Testis (tissue), 3 donors: ENCODE data around the gene PRIMPOL. TPM values are rescaled to one million over a fixed set of nuclear protein-coding genes. Genes with fewer than 3 reads are reported as not detected.
"Not testable (repeated sequence)": the region's sequence is repeated elsewhere in the genome, so short reads cannot be mapped to it uniquely, and the experiment has no call there.

Experiments used
- DNase-seq: peaks from one replicate; pipeline ENCODE4 v3.0.0-alpha.2; 2019
- H3K27ac ChIP-seq, 2 donors: fragments of 200-600 bp; sonication (generic); one replicate each; pipeline ENCODE4 v1.5.1; 2019
- H3K27me3 ChIP-seq: fragments of 200-600 bp; sonication (generic); one replicate; pipeline ENCODE4 v1.5.1; 2019
- H3K36me3 ChIP-seq: fragments of 200-600 bp; sonication (generic); one replicate; pipeline ENCODE4 v1.5.1; 2017; ENCODE audit warnings: low read depth; ENCODE audit errors: missing control alignments
- H3K4me1 ChIP-seq: fragments of 200-600 bp; sonication (generic); one replicate; pipeline ENCODE4 v1.5.1; 2019
- H3K4me3 ChIP-seq, 2 donors: fragments of 200-600 bp; sonication (generic); one replicate each; pipeline ENCODE4 v1.5.1; 2017 to 2019
- H3K9me3 ChIP-seq: fragments of 200-600 bp; sonication (generic); one replicate; pipeline ENCODE4 v1.5.1; 2017
- POLR2A ChIP-seq: fragments of 450-650 bp; IDR thresholded peaks from one replicate; pipeline ENCODE4 v1.6.1; 2017; ENCODE audit warnings: antibody characterized with exemption, mild to moderate bottlenecking, moderate library complexity
- WGBS, 2 donors: methylation state at CpG; one replicate each; pipeline ENCODE4 v1.1.5; 2018; 5-methylcytosine and 5-hydroxymethylcytosine counted together
- intact Hi-C: fragments of 100-400 bp; cut with DNase I; formaldehyde crosslinking; loops from one replicate; pipeline ENCODE4 v1.15.1; 2023; ENCODE audit warnings: low total_unique reads
- polyA plus RNA-seq: library from polyadenylated mRNA; stranded (reverse); fragments of 350-450 nt; fragmentation: Illumina TruSeq; extraction: RNeasy Lipid Tissue Mini Kit (QIAGEN cat#74804); gene quantifications from one replicate; pipeline ENCODE4 v1.2.3, GENCODE V29; 2014; ENCODE audit warnings: low read depth, low replicate concordance; ENCODE audit not compliant: insufficient read depth
- total RNA-seq, 2 donors: library from RNA; depleted of rRNA; stranded (reverse); fragments of >200 nt; gene quantifications; one replicate each; pipeline ENCODE4 v1.2.3, GENCODE V29; 2016
- TF ChIP-seq, protein P1 (sequence below), 3 experiments: fragments of 450-650 bp in 2 of 3; fragments of 200-600 bp in 1 of 3; sonication (generic) in 1 of 3; IDR thresholded peaks; one replicate each; pipeline ENCODE4 v1.5.1; 2016 to 2019; ENCODE audit warnings: antibody characterized with exemption in 3 of 3, mild to moderate bottlenecking in 2 of 3, moderate library complexity in 1 of 3

The PRIMPOL gene
- total and polyA plus RNA-seq, 3 donors from 2014 or later: 16.3 to 18.8 (median 17.6) TPM

GRCh38 chr4:184734758-184735157, 85.2 kb downstream of the PRIMPOL start:
- TF ChIP-seq, protein P1, sequence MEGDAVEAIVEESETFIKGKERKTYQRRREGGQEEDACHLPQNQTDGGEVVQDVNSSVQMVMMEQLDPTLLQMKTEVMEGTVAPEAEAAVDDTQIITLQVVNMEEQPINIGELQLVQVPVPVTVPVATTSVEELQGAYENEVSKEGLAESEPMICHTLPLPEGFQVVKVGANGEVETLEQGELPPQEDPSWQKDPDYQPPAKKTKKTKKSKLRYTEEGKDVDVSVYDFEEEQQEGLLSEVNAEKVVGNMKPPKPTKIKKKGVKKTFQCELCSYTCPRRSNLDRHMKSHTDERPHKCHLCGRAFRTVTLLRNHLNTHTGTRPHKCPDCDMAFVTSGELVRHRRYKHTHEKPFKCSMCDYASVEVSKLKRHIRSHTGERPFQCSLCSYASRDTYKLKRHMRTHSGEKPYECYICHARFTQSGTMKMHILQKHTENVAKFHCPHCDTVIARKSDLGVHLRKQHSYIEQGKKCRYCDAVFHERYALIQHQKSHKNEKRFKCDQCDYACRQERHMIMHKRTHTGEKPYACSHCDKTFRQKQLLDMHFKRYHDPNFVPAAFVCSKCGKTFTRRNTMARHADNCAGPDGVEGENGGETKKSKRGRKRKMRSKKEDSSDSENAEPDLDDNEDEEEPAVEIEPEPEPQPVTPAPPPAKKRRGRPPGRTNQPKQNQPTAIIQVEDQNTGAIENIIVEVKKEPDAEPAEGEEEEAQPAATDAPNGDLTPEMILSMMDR (IDR thresholded peaks at IDR 0.05): no peak
- no peak for TF ChIP-seq POLR2A
- Histone ChIP-seq H3K27me3 (no peaks in the 10 kb centered on the region), H3K4me1 (no peaks in the 10 kb centered on the region), H3K36me3 (no peaks in the 10 kb centered on the region), H3K27ac (no peak overlapping the region), H3K9me3 (no peaks in the 10 kb centered on the region), H3K4me3 (peak overlapping the region; percentile 62 to 82)
- DNase-seq: no peak
- 39 to 47% methylated on average over 6 of the region's 6 CpGs for WGBS, 2 donors
- intact Hi-C loops: no loop called here

GRCh38 chr4:184739575-184739974, 90.0 kb downstream of the PRIMPOL start:
- DNase-seq, H3K27me3 ChIP-seq, H3K36me3 ChIP-seq, H3K4me3 ChIP-seq, intact Hi-C loops, H3K4me1 ChIP-seq, H3K27ac ChIP-seq, H3K9me3 ChIP-seq: not testable (repeated sequence)
- whole genome bisulfite sequencing, 2 donors: 63 to 82% methylated on average over 1 of the region's 1 CpG

GRCh38 chr4:184740980-184741391, 91.4 kb downstream of the PRIMPOL start:
- peaks cover 5% of the 10 kb centered on the region for H3K4me1 ChIP-seq
- H3K4me3 ChIP-seq: no peak overlapping the region
- no peaks in the 10 kb centered on the region for H3K27me3 ChIP-seq
- H3K27ac ChIP-seq: no peak overlapping the region
- intact Hi-C loops: loop anchor here (10.0 kb wide), 1 partner anchor 96 kb away; the partner anchor contains the start of genes CASP3 and PRIMPOL
- no peaks in the 10 kb centered on the region for H3K9me3 ChIP-seq
- TF ChIP-seq POLR2A: no peak
- TF ChIP-seq, protein P1 (IDR thresholded peaks at IDR 0.05): no peak
- DNase-seq: no peak
- H3K36me3 ChIP-seq: no peaks in the 10 kb centered on the region
- 95 to 98% methylated on average over 13 to 18 of the region's 20 CpGs for WGBS, 2 donors

GRCh38 chr4:184741651-184742050, 92.1 kb downstream of the PRIMPOL start:
- H3K9me3 ChIP-seq, H3K4me3 ChIP-seq, H3K4me1 ChIP-seq, H3K36me3 ChIP-seq, H3K27ac ChIP-seq, DNase-seq, H3K27me3 ChIP-seq: not testable (repeated sequence)
- WGBS, 2 donors: 60 to 92% methylated on average over 1 of the region's 1 CpG
- intact Hi-C loops: loop anchor here (10.0 kb wide), 1 partner anchor 97 kb away; the partner anchor contains the start of genes CASP3 and PRIMPOL

DNA sequence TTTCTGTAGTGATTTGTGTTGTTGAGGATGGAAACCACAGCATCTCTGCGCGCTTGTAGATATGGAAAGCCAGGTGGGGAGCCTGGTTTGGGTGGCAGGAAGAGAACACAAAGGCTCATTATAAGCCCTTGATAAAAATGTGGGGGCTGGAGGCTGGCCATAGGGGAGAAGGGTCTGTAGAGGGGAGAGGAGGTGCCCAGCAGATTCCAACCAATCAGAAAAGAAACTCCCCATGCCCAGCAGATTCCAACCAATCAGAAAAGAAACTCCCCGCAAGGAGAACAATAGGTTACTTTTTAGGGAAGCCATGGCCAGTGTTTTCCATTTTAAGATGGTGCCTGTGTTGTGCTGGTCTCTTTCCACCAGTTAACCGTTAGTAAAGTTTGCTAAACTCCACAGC, 94.1 kb downstream of the PRIMPOL start:
- Histone ChIP-seq H3K27me3 (no peaks in the 10 kb centered on the region), H3K27ac (no peak overlapping the region), H3K9me3 (no peaks in the 10 kb centered on the region), H3K4me3 (no peak overlapping the region), H3K4me1 (peaks cover 28% of the 10 kb centered on the region), H3K36me3 (no peaks in the 10 kb centered on the region)
- intact Hi-C loops: loop anchor here (10.0 kb wide), 1 partner anchor 99 kb away; the partner anchor contains the start of genes CASP3 and PRIMPOL
- WGBS, 2 donors: 59 to 65% methylated on average over 4 of the region's 4 CpGs
- TF ChIP-seq, protein P1 (IDR thresholded peaks at IDR 0.05): no peak
- TF ChIP-seq POLR2A: no peak
- no peak for DNase-seq

GRCh38 chr4:184744236-184744635, 94.7 kb downstream of the PRIMPOL start:
- no peak overlapping the region for H3K27ac ChIP-seq
- intact Hi-C loops: loop anchor here (10.0 kb wide), 1 partner anchor 99 kb away; the partner anchor contains the start of genes CASP3 and PRIMPOL
- peak; percentile 51 for DNase-seq
- peaks cover 33% of the 10 kb centered on the region for H3K4me1 ChIP-seq
- H3K36me3 ChIP-seq: no peaks in the 10 kb centered on the region
- TF ChIP-seq, protein P1 (IDR thresholded peaks at IDR 0.05): no peak
- no peak for TF ChIP-seq POLR2A
- no peak overlapping the region for H3K4me3 ChIP-seq
- 61 to 75% methylated on average over 10 of the region's 10 CpGs for WGBS, 2 donors
- no peaks in the 10 kb centered on the region for H3K9me3 ChIP-seq
- no peaks in the 10 kb centered on the region for H3K27me3 ChIP-seq
